Liver (tissue), 9 donors: ENCODE measurements around the gene NDUFB2. TPM values are rescaled to one million over a fixed set of nuclear protein-coding genes. Genes with fewer than 3 reads are reported as not detected.
"Not testable (repeated sequence)": the region's sequence is repeated elsewhere in the genome, so short reads cannot be mapped to it uniquely, and the experiment has no call there.

Experiments used
- DNase-seq: peaks from one replicate; pipeline ENCODE4 v3.0.0-alpha.2; 2017; ENCODE audit warnings: low spot score
- H3K27ac ChIP-seq, 2 donors: one replicate each; pipeline ENCODE4 v1.7.0; 2013; ENCODE audit warnings: inconsistent platforms in 2 of 2, low read length in 2 of 2, control low read depth in 1 of 2, low read depth in 1 of 2, mild to moderate bottlenecking in 1 of 2
- H3K27me3 ChIP-seq, 4 donors: one replicate each; pipeline versions ENCODE4 v1.6.1 to v1.7.0; 2013; ENCODE audit warnings: low read length in 3 of 4, inconsistent platforms in 1 of 4, mild to moderate bottlenecking in 1 of 4, moderate library complexity in 1 of 4; ENCODE audit not compliant: control insufficient read depth in 4 of 4, insufficient read depth in 4 of 4
- H3K36me3 ChIP-seq, 4 donors: one replicate each; pipeline versions ENCODE4 v1.6.1 to v1.7.0; 2013; ENCODE audit warnings: low read length in 3 of 4, mild to moderate bottlenecking in 3 of 4, low read depth in 1 of 4, moderate library complexity in 1 of 4; ENCODE audit not compliant: control insufficient read depth in 4 of 4, insufficient read depth in 3 of 4
- H3K4me1 ChIP-seq, 4 donors: one replicate each; pipeline versions ENCODE4 v1.6.1 to v1.7.0; 2013; ENCODE audit warnings: low read length in 3 of 4, mild to moderate bottlenecking in 3 of 4, moderate library complexity in 1 of 4; ENCODE audit not compliant: control insufficient read depth in 4 of 4, insufficient read depth in 4 of 4
- H3K4me3 ChIP-seq, 3 donors: one replicate each; pipeline versions ENCODE4 v1.6.1 to v1.7.0; 2013; ENCODE audit warnings: low read length in 3 of 3, control low read depth in 1 of 3, low read depth in 1 of 3, mild to moderate bottlenecking in 1 of 3
- H3K9ac ChIP-seq, 2 donors: one replicate each; pipeline ENCODE4 v1.7.0; 2013; ENCODE audit warnings: low read length in 2 of 2, mild to moderate bottlenecking in 2 of 2, moderate library complexity in 2 of 2, control low read depth in 1 of 2, low read depth in 1 of 2
- H3K9me3 ChIP-seq, 4 donors: one replicate each; pipeline versions ENCODE4 v1.6.1 to v1.7.0; 2013; ENCODE audit warnings: low read length in 3 of 4; ENCODE audit not compliant: control insufficient read depth in 4 of 4
- FOXA2 ChIP-seq: IDR thresholded peaks from 2 replicates; pipeline ENCODE4 v1.6.1; 2016; ENCODE audit warnings: antibody characterized with exemption
- GABPA ChIP-seq, 2 donors: IDR thresholded peaks in 1 of 2; conservative IDR thresholded peaks in 1 of 2; 2 replicates each; pipeline ENCODE4 v1.6.1; 2016; ENCODE audit warnings: antibody characterized with exemption in 2 of 2, mild to moderate bottlenecking in 1 of 2, moderate library complexity in 1 of 2
- HNF4A ChIP-seq, 2 donors: conservative IDR thresholded peaks; 2 replicates each; pipeline ENCODE4 v1.6.1; 2016; ENCODE audit warnings: antibody characterized with exemption in 2 of 2, mild to moderate bottlenecking in 2 of 2
- HNF4G ChIP-seq: IDR thresholded peaks from 2 replicates; pipeline ENCODE4 v1.6.1; 2016; ENCODE audit warnings: antibody characterized with exemption
- MAX ChIP-seq: IDR thresholded peaks from 2 replicates; pipeline ENCODE4 v1.6.1; 2016; ENCODE audit warnings: antibody characterized with exemption
- RAD21 ChIP-seq, 2 donors: IDR thresholded peaks; 2 replicates each; pipeline ENCODE4 v1.6.1; 2016; ENCODE audit warnings: antibody characterized with exemption in 2 of 2, mild to moderate bottlenecking in 2 of 2
- RXRA ChIP-seq, 2 donors: IDR thresholded peaks; 2 replicates each; pipeline ENCODE4 v1.6.1; 2017 to 2018; ENCODE audit warnings: antibody characterized with exemption in 2 of 2, mild to moderate bottlenecking in 1 of 2
- TAF1 ChIP-seq: conservative IDR thresholded peaks from 2 replicates; pipeline ENCODE4 v1.6.1; 2016; ENCODE audit warnings: antibody characterized with exemption, mild to moderate bottlenecking
- YY1 ChIP-seq: IDR thresholded peaks from 2 replicates; pipeline ENCODE4 v1.6.1; 2016; ENCODE audit warnings: antibody characterized with exemption, mild to moderate bottlenecking
- WGBS: extraction: QIAGEN DNeasy Blood & Tissue Kit; methylation state at CpG from one replicate; pipeline ENCODE4 v1.1.7; 2013; 5-methylcytosine and 5-hydroxymethylcytosine counted together
- polyA plus RNA-seq, 2 donors: library from polyadenylated mRNA; stranded (reverse) in 1 of 2; unstranded in 1 of 2; fragments of 200-250 nt in 1 of 2; fragments of >200 nt in 1 of 2; fragmentation: Nextera tagmentation in 1 of 2; extraction: Ambion mirVana in 1 of 2; gene quantifications; one replicate each; pipeline versions ENCODE4 v1.2.1 to v1.2.3, GENCODE V29; 2013 to 2015
- total RNA-seq, 2 donors: library from RNA; depleted of rRNA; stranded (reverse); fragments of >200 nt; gene quantifications; one replicate each; pipeline ENCODE4 v1.2.3, GENCODE V29; 2014
- donor health status: healthy.
- donor health status: healthy.
- donor health status: healthy.
- donor health status: healthy.
- donor health status: healthy.

NDUFB2 gene
- total and polyA plus RNA-seq, 4 donors = 60.4 to 435 (median 150) TPM

GRCh38 chr7:140688341-140688740, 8.2 kb upstream of the NDUFB2 start (continued):
- TF ChIP-seq MAX = no peak
- no peak for TF ChIP-seq YY1

GRCh38 chr7:140689199-140690152, 7.0 kb upstream of the NDUFB2 start:
- H3K4me3 ChIP-seq = no peak overlapping the region
- no peaks in the 10 kb centered on the region for H3K9me3 ChIP-seq
- no peak overlapping the region for H3K27ac ChIP-seq
- H3K36me3 ChIP-seq = peaks cover 0 to 3% (median 3%) of the 10 kb centered on the region in 4 donors
- TF ChIP-seq RAD21 (IDR thresholded peaks at IDR 0.05) = no peak
- no peak for TF ChIP-seq TAF1
- TF ChIP-seq HNF4G = no peak
- TF ChIP-seq HNF4A (conservative IDR thresholded peaks at IDR 0.05) = no peak
- no peak for TF ChIP-seq GABPA (IDR thresholded peaks at IDR 0.05 in 1 of 2, conservative IDR thresholded peaks at IDR 0.05 in 1 of 2)
- TF ChIP-seq YY1 = no peak
- no peak for TF ChIP-seq RXRA (IDR thresholded peaks at IDR 0.05)
- no peak for TF ChIP-seq MAX
- no peak for TF ChIP-seq FOXA2
- peaks cover 0 to 6% (median 3%) of the 10 kb centered on the region in 4 donors for H3K4me1 ChIP-seq
- H3K9ac ChIP-seq = no peak overlapping the region
- WGBS = 97% methylated on average over 16 of the region's 16 CpGs
- no peak for DNase-seq
- no peaks in the 10 kb centered on the region for H3K27me3 ChIP-seq

- peaks cover 0 to 3% (median 3%) of the 10 kb centered on the region in 4 donors for H3K36me3 ChIP-seq
- 94% methylated on average over 12 of the region's 12 CpGs for WGBS
- TF ChIP-seq TAF1 = no peak
Observed at GRCh38 chr7:140691376-140692045, 5.0 kb upstream of the NDUFB2 start.

GRCh38 chr7:140693849-140694248, 2.7 kb upstream of the NDUFB2 start:
- H3K9me3 ChIP-seq, H3K9ac ChIP-seq, DNase-seq, H3K27ac ChIP-seq, H3K36me3 ChIP-seq, H3K4me3 ChIP-seq, H3K27me3 ChIP-seq: not testable (repeated sequence)
- H3K4me1 ChIP-seq = peaks cover 7 to 23% (median 13%) of the 10 kb centered on the region in 4 donors
- 96% methylated on average over 10 of the region's 10 CpGs for WGBS

More at GRCh38 chr7:140691376-140692045, 5.0 kb upstream of the NDUFB2 start:
- Histone ChIP-seq H3K9ac (no peak overlapping the region), H3K27ac (no peak overlapping the region), H3K4me1 (peaks cover 0 to 8% (median 4%) of the 10 kb centered on the region in 4 donors), H3K9me3 (no peaks in the 10 kb centered on the region), H3K4me3 (no peak overlapping the region), H3K27me3 (no peaks in the 10 kb centered on the region)
- no peak for DNase-seq
